ENCODE data around the gene STK32A.

Gene STK32A

GRCh38 chr5:147390654-147391225 lies 155.9 kb downstream of the STK32A start:
- no peak for DNase-seq (ENCODE audit: low read depth, low spot score)
- no peak for TF ChIP-seq CTCF (IDR thresholded peaks at IDR 0.05; ENCODE audit: low read depth, low read length)
- H3K4me3 ChIP-seq (ENCODE audit: low read depth, low read length), result no peak overlapping the region
- in situ Hi-C loops (cut with HindIII; ENCODE audit: low sequenced_read_pairs), result no loop called here

- peak; percentile 67 for TF ChIP-seq CTCF (IDR thresholded peaks at IDR 0.05; ENCODE audit: low read depth, low read length)
- no peak overlapping the region for H3K4me3 ChIP-seq (ENCODE audit: low read depth, low read length)
- peak; percentile 79 for DNase-seq (ENCODE audit: low read depth, low spot score)
- in situ Hi-C loops (cut with HindIII; ENCODE audit: low sequenced_read_pairs), result no loop called here
Measured at GRCh38 chr5:147391781-147392180, 157.0 kb downstream of the STK32A start.

- DNase-seq (ENCODE audit: low read depth, low spot score), result no peak
- in situ Hi-C loops (cut with HindIII; ENCODE audit: low sequenced_read_pairs), result no loop called here
- H3K4me3 ChIP-seq (ENCODE audit: low read depth, low read length), result no peak overlapping the region
- TF ChIP-seq CTCF (IDR thresholded peaks at IDR 0.05; ENCODE audit: low read depth, low read length), result peak; percentile 49
Measured at GRCh38 chr5:147393874-147394672, 159.2 kb downstream of the STK32A start.

- no peak overlapping the region for H3K4me3 ChIP-seq (ENCODE audit: low read depth, low read length)
- TF ChIP-seq CTCF (IDR thresholded peaks at IDR 0.05; ENCODE audit: low read depth, low read length), result no peak
- in situ Hi-C loops (cut with HindIII; ENCODE audit: low sequenced_read_pairs), result no loop called here
- DNase-seq (ENCODE audit: low read depth, low spot score), result no peak
Measured at GRCh38 chr5:147396070-147396823, 161.4 kb downstream of the STK32A start.

- peak; percentile 21 for TF ChIP-seq CTCF (IDR thresholded peaks at IDR 0.05; ENCODE audit: low read depth, low read length)
- no peak for DNase-seq (ENCODE audit: low read depth, low spot score)
- no peak overlapping the region for H3K4me3 ChIP-seq (ENCODE audit: low read depth, low read length)
- in situ Hi-C loops (cut with HindIII; ENCODE audit: low sequenced_read_pairs), result no loop called here
Measured at GRCh38 chr5:147397616-147398015, 162.8 kb downstream of the STK32A start.

DNA sequence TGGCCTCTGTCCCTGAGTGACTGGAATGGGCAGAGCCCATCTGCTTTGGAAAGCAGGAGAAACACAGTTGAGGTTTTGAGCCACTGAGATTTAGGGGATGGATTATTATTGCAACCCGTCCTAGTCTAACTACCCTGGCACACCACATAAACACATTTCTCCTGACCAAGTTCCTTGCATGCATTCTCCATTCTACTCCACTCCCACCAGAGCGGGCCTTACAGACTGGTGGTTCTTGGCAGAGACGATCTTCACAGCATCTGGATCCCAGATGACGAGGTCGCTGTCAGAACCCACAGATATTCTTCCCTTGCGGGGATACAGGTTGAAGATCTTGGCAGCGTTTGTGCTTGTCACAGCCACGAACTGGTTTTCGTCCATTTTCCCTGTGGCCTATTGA lies 164.0 kb downstream of the STK32A start:
- no peak for DNase-seq (ENCODE audit: low read depth, low spot score)
- no peak for TF ChIP-seq CTCF (IDR thresholded peaks at IDR 0.05; ENCODE audit: low read depth, low read length)
- in situ Hi-C loops (cut with HindIII; ENCODE audit: low sequenced_read_pairs), result no loop called here
- H3K4me3 ChIP-seq (ENCODE audit: low read depth, low read length), result no peak overlapping the region

Measured in astrocyte of the spinal cord (primary cell).